ENCODE measurements around the gene AXL. TPM values are rescaled to one million over a fixed set of nuclear protein-coding genes. Genes with fewer than 3 reads are reported as not detected.

Gene AXL

DNA sequence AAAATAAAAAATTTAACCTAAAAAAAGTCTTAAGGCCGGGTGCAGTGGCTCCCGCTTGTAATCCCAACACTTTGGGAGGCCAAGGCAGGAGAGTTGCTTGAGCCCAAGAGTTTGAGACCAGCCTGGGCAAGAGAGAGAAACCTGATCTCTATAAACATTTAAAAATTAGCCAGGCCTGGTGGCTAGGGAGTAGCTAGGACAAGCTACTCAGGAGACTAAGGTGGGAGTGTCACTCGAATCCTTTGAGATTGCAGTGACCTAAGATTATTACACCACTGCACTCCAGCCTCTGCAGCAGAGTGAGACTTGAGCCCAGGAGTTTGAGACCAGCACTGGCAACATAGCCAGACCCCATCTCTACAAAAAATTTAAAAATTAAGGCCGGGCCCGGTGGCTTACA is 92.0 kb downstream of the AXL start:
- H3K4me2 ChIP-seq (ENCODE audit: low read length, poor library complexity, severe bottlenecking): peak overlapping the region; percentile 55
- peak overlapping the region; percentile 99 for H3K9ac ChIP-seq (ENCODE audit: low read length)
- no peak overlapping the region for H3K4ac ChIP-seq (ENCODE audit: low read depth in 1 of 2, low read length in 2 of 2)
- H2BK12ac ChIP-seq (ENCODE audit: low read length in 2 of 2): no peak overlapping the region
- no peak overlapping the region for H2AK5ac ChIP-seq (ENCODE audit: low read length, severe bottlenecking)
- peaks cover 25% of the 10 kb centered on the region for H3K79me1 ChIP-seq (replicated peaks; ENCODE audit: low read length, poor library complexity, severe bottlenecking)
- H3K23ac ChIP-seq (ENCODE audit: low read length in 2 of 2): no peak overlapping the region
- H3K27me3 ChIP-seq (ENCODE audit: control insufficient read depth in 1 of 2, insufficient read depth in 1 of 2, low read length in 2 of 2): no peaks in the 10 kb centered on the region
- no peak overlapping the region for H2BK120ac ChIP-seq (ENCODE audit: low read depth, low read length)
- no peaks in the 10 kb centered on the region for H3K9me3 ChIP-seq (ENCODE audit: control insufficient read depth, low read length)
- H3K27ac ChIP-seq (ENCODE audit: low read length, poor library complexity, severe bottlenecking): peak overlapping the region; percentile 99
- H4K8ac ChIP-seq (ENCODE audit: low read length): no peak overlapping the region
- 52% methylated on average over 3 of the region's 5 CpGs for WGBS
- peaks cover 44 to 50% of the 10 kb centered on the region in 2 experiments for H3K36me3 ChIP-seq (ENCODE audit: control insufficient read depth in 1 of 2, insufficient read depth in 2 of 2, low read depth in 1 of 2, low read length in 2 of 2)
- H3K14ac ChIP-seq (ENCODE audit: low read length in 2 of 2): no peak overlapping the region
- H2AFZ ChIP-seq (ENCODE audit: low read depth, low read length): no peak overlapping the region
- no peak overlapping the region for H2BK5ac ChIP-seq (ENCODE audit: low read depth, low read length, poor library complexity, severe bottlenecking)
- H3K18ac ChIP-seq (ENCODE audit: low read depth in 1 of 2, low read length in 2 of 2): no peak overlapping the region
- H4K91ac ChIP-seq (ENCODE audit: low read length): no peak overlapping the region
- H3K4me3 ChIP-seq (ENCODE audit: insufficient read depth in 1 of 2, low read depth in 1 of 2, low read length in 2 of 2): peak overlapping the region in 1 of 2 experiments; percentile 85
- no peak overlapping the region for H2BK15ac ChIP-seq (ENCODE audit: low read depth, poor library complexity, severe bottlenecking)
- H3K4me1 ChIP-seq (ENCODE audit: control insufficient read depth, insufficient read depth, low read depth, low read length): peaks cover 18% of the 10 kb centered on the region
- peak; percentile 47 for DNase-seq

Small RNAs within 50 kb of the gene (small RNA-seq; reads per million reads assigned to genes)
- gene RN7SL34P (ENCODE audit: low read depth): not detected

Data from mesenchymal stem cell (in vitro differentiated cells and primary cell).